PC-3 (cell line): Measurements from ENCODE around the gene AMH. TPM values are rescaled to one million over a fixed set of nuclear protein-coding genes. Genes with fewer than 3 reads are reported as not detected.

ENCODE experiments used
- ATAC-seq: fragments of 200-7000 bp; cut with Tn5 transposase; 2 replicates; pipeline ENCODE4 v1.9.1; 2020; ENCODE audit warnings: mild to moderate bottlenecking, moderate library complexity
- BruUV-seq: library from RNA; stranded (reverse); fragments of 400-500 nt; replicated peaks from 2 replicates; lab custom pipeline; 2021; lab: Mats Ljungman, UMichigan
- CTCF ChIA-PET: fragments of 300-600 bp; sonication (Branson Sonifier 250); formaldehyde crosslinking; loops from one replicate; lab custom pipeline; 2022; ENCODE audit warnings: antibody characterized with exemption; lab: Charles Lee
- POLR2A ChIA-PET: fragments of 300-600 bp; sonication (Branson Sonifier 250); formaldehyde crosslinking; loops from one replicate; lab custom pipeline; 2022; ENCODE audit warnings: antibody characterized with exemption; ENCODE audit not compliant: unreplicated experiment; lab: Charles Lee
- DNase-seq: peaks from one replicate; pipeline ENCODE4 v3.0.0-alpha.2; 2015
- H2AFZ ChIP-seq: fragments of 300-600 bp; sonication (generic); 2 replicates; pipeline ENCODE4 v1.6.0; 2016; ENCODE audit warnings: antibody characterized with exemption, low read length
- H3F3A ChIP-seq: fragments of 300-600 bp; sonication (generic); one replicate; pipeline ENCODE4 v1.6.0; 2017; ENCODE audit warnings: antibody characterized with exemption, low read length, control low read depth, mild to moderate bottlenecking; ENCODE audit not compliant: unreplicated experiment
- H3K27ac ChIP-seq: fragments of 300-600 bp; sonication (generic); 2 replicates; pipeline ENCODE4 v1.5.1; 2016; ENCODE audit warnings: mild to moderate bottlenecking, low read length
- H3K27me3 ChIP-seq: fragments of 300-600 bp; sonication (generic); 2 replicates; pipeline ENCODE4 v1.6.1; 2016; ENCODE audit warnings: low read length, mixed read lengths
- H3K36me3 ChIP-seq: fragments of 300-600 bp; sonication (generic); 2 replicates; pipeline ENCODE4 v1.6.1; 2016; ENCODE audit warnings: low read depth, mixed run types, low read length, mixed read lengths
- H3K4me1 ChIP-seq: fragments of 300-600 bp; sonication (generic); 2 replicates; pipeline ENCODE4 v1.5.1; 2016; ENCODE audit warnings: low read length; ENCODE audit not compliant: insufficient read depth
- H3K4me2 ChIP-seq: fragments of 300-600 bp; sonication (generic); 2 replicates; pipeline ENCODE4 v1.6.0; 2016; ENCODE audit warnings: low read length
- H3K4me3 ChIP-seq: fragments of 300-600 bp; sonication (generic); 2 replicates; pipeline ENCODE4 v1.5.1; 2016; ENCODE audit warnings: mild to moderate bottlenecking, low read length, mixed read lengths
- H3K79me2 ChIP-seq: fragments of 300-600 bp; sonication (generic); 2 replicates; pipeline ENCODE4 v1.6.1; 2017; ENCODE audit warnings: low read length, mixed read lengths
- H3K9ac ChIP-seq: fragments of 300-600 bp; sonication (generic); 2 replicates; pipeline ENCODE4 v1.6.0; 2016; ENCODE audit warnings: mild to moderate bottlenecking, low read length
- H3K9me2 ChIP-seq: fragments of 300-600 bp; sonication (generic); replicated peaks from 2 replicates; pipeline ENCODE4 v1.6.1; 2016; ENCODE audit warnings: mixed run types, low read length, mixed read lengths
- H3K9me3 ChIP-seq: fragments of 300-600 bp; sonication (generic); 2 replicates; pipeline ENCODE4 v1.6.1; 2016; ENCODE audit warnings: low read length, mixed read lengths
- H4K20me1 ChIP-seq: fragments of 300-600 bp; sonication (generic); 2 replicates; pipeline ENCODE4 v1.6.1; 2016; ENCODE audit warnings: low read length, mixed read lengths
- CTCF ChIP-seq: fragments of 300-600 bp; sonication (generic); conservative IDR thresholded peaks from 2 replicates; pipeline ENCODE4 v1.5.1; 2017; ENCODE audit warnings: antibody characterized with exemption, low read depth, mild to moderate bottlenecking, low read length
- EZH2 ChIP-seq: fragments of 300-600 bp; sonication (generic); IDR thresholded peaks from one replicate; pipeline ENCODE4 v1.6.1; 2017; ENCODE audit warnings: antibody characterized with exemption, mild to moderate bottlenecking, low read length; ENCODE audit not compliant: unreplicated experiment
- EZH2phosphoT487 ChIP-seq: fragments of 300-600 bp; sonication (generic); IDR thresholded peaks from 2 replicates; pipeline ENCODE4 v1.6.1; 2018; ENCODE audit warnings: mild to moderate bottlenecking, antibody characterized with exemption, low read length, borderline replicate concordance
- intact Hi-C: fragments of 100-400 bp; cut with micrococcal nuclease; formaldehyde crosslinking; loops from 2 replicates; pipeline ENCODE4 v1.9.0; 2023
- total RNA-seq: library from RNA; depleted of rRNA; stranded (reverse); fragments of >200 nt; gene quantifications from 2 replicates; pipeline ENCODE4 v1.2.3, GENCODE V29; 2014

Gene AMH
- total RNA-seq, 1 experiment from 2014 or later, result 6.0 TPM

DNA sequence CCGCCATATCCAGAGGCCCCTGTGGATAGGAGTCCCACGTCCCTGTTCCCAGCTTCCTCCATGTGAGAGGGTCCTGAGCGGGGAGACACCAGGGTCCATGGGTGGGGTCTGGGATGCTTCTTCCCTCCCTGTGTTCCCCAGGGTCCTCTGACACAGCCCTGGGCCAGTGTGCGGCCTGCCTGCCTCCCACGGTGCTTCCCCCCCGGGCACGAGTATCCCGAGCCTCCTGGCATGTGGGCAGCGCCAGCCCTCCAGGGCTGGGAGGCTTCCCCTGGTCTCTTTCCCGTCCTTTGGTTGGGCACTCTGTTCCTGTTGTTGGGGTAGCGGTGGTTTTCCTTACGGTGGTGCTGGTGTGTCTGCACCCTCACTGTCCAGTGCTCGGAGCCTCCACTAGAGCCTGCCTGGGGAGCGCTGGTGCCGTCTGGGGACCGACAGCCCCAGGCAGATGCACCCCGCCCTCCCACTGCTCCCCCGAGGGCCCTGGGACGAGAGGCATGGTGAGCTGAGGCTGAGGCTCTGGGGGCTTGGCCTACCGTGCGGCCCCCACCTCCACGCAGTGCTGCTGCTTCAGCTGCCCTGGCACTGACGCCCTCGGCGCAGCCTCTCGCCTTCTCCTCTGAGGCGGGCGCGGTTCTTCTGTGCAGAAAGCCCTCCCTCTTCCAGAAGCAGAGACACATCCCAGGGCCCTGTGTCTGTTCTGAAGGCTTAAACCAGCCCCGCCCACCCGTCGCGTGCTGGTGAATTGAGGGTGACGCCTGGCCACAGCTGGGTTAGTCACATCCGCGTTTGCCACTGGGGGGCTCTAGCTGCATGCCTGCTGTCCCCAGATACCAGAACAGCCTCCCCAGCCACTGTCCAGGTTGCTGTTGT lies 40.9 kb upstream of the AMH start:
- Histone ChIP-seq H3K79me2 (no peaks in the 10 kb centered on the region), H4K20me1 (no peaks in the 10 kb centered on the region), H3K36me3 (peaks cover 5% of the 10 kb centered on the region; the same call in 1 of the 2 replicates), H3K4me2 (no peak overlapping the region), H3K4me3 (no peak overlapping the region), H3K4me1 (no peaks in the 10 kb centered on the region), H3F3A (no peaks in the 10 kb centered on the region), H3K9ac (no peak overlapping the region), H3K27ac (no peak overlapping the region), H3K27me3 (no peaks in the 10 kb centered on the region), H2AFZ (no peak overlapping the region), H3K9me2 (no peaks in the 10 kb centered on the region), H3K9me3 (no peaks in the 10 kb centered on the region)
- intact Hi-C loops, result no loop called here
- POLR2A ChIA-PET, result no interaction called here
- ATAC-seq, result no peak
- TF ChIP-seq CTCF (no peak), EZH2phosphoT487 (no peak), EZH2 (no peak)
- no peak for DNase-seq
- CTCF ChIA-PET, result no interaction called here
- no TSS peak for BruUV-seq

DNA sequence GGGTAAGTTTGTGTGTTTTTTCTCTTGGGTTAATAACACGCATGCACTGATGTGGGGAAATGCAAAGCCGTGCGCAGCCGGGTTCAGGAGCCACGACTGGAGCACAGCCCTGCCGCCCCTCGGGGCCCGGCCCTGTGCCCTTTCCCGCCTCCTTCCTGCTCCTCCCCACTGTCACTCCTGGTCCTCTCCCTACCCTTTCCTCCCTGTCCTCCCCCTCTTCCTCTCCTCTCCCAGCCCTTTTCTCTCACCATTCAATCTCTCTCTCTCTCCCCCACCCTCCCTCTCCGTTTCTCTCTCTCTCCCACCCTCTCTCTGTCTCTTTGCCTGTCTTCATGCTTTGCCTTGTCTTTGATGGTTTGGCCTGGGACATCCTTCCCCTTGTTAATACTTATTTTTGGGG lies 40.1 kb upstream of the AMH start:
- no TSS peak for BruUV-seq
- peaks cover 5% of the 10 kb centered on the region; the same call in 1 of the 2 replicates for H3K36me3 ChIP-seq
- CTCF ChIA-PET, result no interaction called here

More for the DNA sequence above, 40.1 kb upstream of the AMH start:
- no peaks in the 10 kb centered on the region for H3F3A ChIP-seq
- H3K9me2 ChIP-seq, result no peaks in the 10 kb centered on the region
- no peaks in the 10 kb centered on the region for H3K4me1 ChIP-seq
- no peaks in the 10 kb centered on the region for H3K27me3 ChIP-seq
- no peak for ATAC-seq
- H3K27ac ChIP-seq, result no peak overlapping the region
- H3K9ac ChIP-seq, result no peak overlapping the region
- POLR2A ChIA-PET, result no interaction called here
- H3K4me2 ChIP-seq, result no peak overlapping the region
- no peaks in the 10 kb centered on the region for H4K20me1 ChIP-seq
- H3K79me2 ChIP-seq, result no peaks in the 10 kb centered on the region
- DNase-seq, result no peak
- no peak for TF ChIP-seq CTCF
- no peak for TF ChIP-seq EZH2
- no peak for TF ChIP-seq EZH2phosphoT487
- H2AFZ ChIP-seq, result no peak overlapping the region
- no peaks in the 10 kb centered on the region for H3K9me3 ChIP-seq
- intact Hi-C loops, result no loop called here
- H3K4me3 ChIP-seq, result no peak overlapping the region
